Body of pancreas (tissue), 4 donors: ENCODE measurements around the gene HBA2.
"Not testable (repeated sequence)": the region's sequence is repeated elsewhere in the genome, so short reads cannot be mapped to it uniquely, and the experiment has no call there.

Source experiments
- POLR2A ChIP-seq, 3 donors: fragments of 450-650 bp; IDR thresholded peaks; one replicate each; pipeline ENCODE4 v1.6.1; 2016; ENCODE audit warnings: antibody characterized with exemption in 3 of 3, mild to moderate bottlenecking in 2 of 3
- TF ChIP-seq, protein P1 (sequence below), 7 experiments: fragments of 450-650 bp in 4 of 7; fragments of 200-600 bp in 3 of 7; sonication (generic) in 3 of 7; IDR thresholded peaks; one replicate each; pipeline ENCODE4 v1.5.1; 2016 to 2019; ENCODE audit warnings: antibody characterized with exemption in 7 of 7

DNA sequence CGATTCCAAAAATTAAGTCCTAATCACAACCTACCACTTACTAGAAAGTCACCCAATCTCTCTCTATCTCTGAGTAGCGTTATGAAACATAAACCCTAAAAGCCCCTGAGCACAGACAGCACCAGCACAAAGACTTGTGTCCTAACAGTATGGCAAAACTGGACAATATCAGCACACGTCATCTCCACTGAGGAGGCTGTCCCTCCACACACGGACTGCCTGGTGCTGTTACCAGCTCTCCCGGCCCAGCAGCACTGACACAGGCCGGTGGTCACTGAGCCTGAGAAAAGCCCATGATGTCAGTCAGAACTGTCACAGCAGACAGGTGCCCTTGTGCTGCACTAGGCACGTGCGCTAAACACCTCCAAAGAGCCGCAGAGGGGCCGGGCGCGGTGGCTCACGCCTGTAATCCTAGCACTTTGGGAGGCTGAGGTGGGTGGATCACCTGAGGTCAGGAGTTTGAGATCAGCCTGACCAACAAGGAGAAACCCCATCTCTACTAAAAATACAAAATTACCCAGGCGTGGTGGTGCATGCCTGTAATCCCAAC lies 39.0 kb downstream of the HBA2 start:
- not testable (repeated sequence) for TF ChIP-seq POLR2A (IDR thresholded peaks at IDR 0.05)
- TF ChIP-seq, protein P1, sequence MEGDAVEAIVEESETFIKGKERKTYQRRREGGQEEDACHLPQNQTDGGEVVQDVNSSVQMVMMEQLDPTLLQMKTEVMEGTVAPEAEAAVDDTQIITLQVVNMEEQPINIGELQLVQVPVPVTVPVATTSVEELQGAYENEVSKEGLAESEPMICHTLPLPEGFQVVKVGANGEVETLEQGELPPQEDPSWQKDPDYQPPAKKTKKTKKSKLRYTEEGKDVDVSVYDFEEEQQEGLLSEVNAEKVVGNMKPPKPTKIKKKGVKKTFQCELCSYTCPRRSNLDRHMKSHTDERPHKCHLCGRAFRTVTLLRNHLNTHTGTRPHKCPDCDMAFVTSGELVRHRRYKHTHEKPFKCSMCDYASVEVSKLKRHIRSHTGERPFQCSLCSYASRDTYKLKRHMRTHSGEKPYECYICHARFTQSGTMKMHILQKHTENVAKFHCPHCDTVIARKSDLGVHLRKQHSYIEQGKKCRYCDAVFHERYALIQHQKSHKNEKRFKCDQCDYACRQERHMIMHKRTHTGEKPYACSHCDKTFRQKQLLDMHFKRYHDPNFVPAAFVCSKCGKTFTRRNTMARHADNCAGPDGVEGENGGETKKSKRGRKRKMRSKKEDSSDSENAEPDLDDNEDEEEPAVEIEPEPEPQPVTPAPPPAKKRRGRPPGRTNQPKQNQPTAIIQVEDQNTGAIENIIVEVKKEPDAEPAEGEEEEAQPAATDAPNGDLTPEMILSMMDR (IDR thresholded peaks at IDR 0.05) = not testable (repeated sequence)
